Measurements from ENCODE around the gene ITGA11. TPM values are rescaled to one million over a fixed set of nuclear protein-coding genes. Genes with fewer than 3 reads are reported as not detected.

Gene ITGA11
- total and polyA plus RNA-seq, 2 of the 13 experiments (the other 11 are each of a cell fraction or from before 2014, with no cell fraction given): not detected

GRCh38 chr15:68364660-68365035 is 67.3 kb downstream of the ITGA11 start (continued):
- TF ChIP-seq DBP (CRISPR knock-in tag; IDR thresholded peaks at IDR 0.05; ENCODE audit: not compliant biosample characterization) (no peak), ZNF891 (CRISPR knock-in tag; IDR thresholded peaks at IDR 0.05) (no peak)

- FAIRE-seq: no peak
- POLR2A ChIA-PET: no interaction called here
- TF ChIP-seq PAF1 (CRISPR knock-in tag; IDR thresholded peaks at IDR 0.05): no peak
- no peak for TF ChIP-seq RORA (CRISPR knock-in tag; IDR thresholded peaks at IDR 0.05)
- no peak for TF ChIP-seq ZNF768 (CRISPR knock-in tag; IDR thresholded peaks at IDR 0.05)
- no peak for TF ChIP-seq ZNF225 (CRISPR knock-in tag; IDR thresholded peaks at IDR 0.05)
- no peak for TF ChIP-seq TOPORS (CRISPR knock-in tag; IDR thresholded peaks at IDR 0.05)
- TF ChIP-seq NFYB (CRISPR knock-in tag; IDR thresholded peaks at IDR 0.05): no peak
- no peak for TF ChIP-seq RFXANK (CRISPR knock-in tag; IDR thresholded peaks at IDR 0.05)
- no peak for TF ChIP-seq FOXP1 (IDR thresholded peaks at IDR 0.05)
- no peak for TF ChIP-seq FOXP1 (CRISPR knock-in tag; IDR thresholded peaks at IDR 0.05)
- no peak for TF ChIP-seq ZNF646 (CRISPR knock-in tag; IDR thresholded peaks at IDR 0.05)
- TF ChIP-seq REPIN1 (CRISPR knock-in tag; IDR thresholded peaks at IDR 0.05; ENCODE audit: borderline replicate concordance, low read depth): no peak
- TF ChIP-seq ZBTB33 (CRISPR knock-in tag; IDR thresholded peaks at IDR 0.05): no peak
- TF ChIP-seq ARNTL (CRISPR knock-in tag; IDR thresholded peaks at IDR 0.05): no peak
- TF ChIP-seq ADNP (CRISPR knock-in tag; IDR thresholded peaks at IDR 0.05): no peak
These were observed 67.8 kb downstream of the ITGA11 start for GRCh38 chr15:68364028-68364659.

More at GRCh38 chr15:68364028-68364659, 67.8 kb downstream of the ITGA11 start:
- Histone ChIP-seq H3K27me3 (ENCODE audit: control insufficient read depth in 1 of 2, insufficient read depth in 2 of 2, low read length in 2 of 2) (peaks cover 4 to 28% of the 10 kb centered on the region in 2 experiments; a peak in 2 of 5 replicates), H3K4me3 (replicated peaks in 1 of 3; ENCODE audit: insufficient read depth in 1 of 3, low read depth in 2 of 3, low read length in 3 of 3) (no peak overlapping the region), H2AFZ (ENCODE audit: low read length) (no peak overlapping the region), H3K4me1 (ENCODE audit: insufficient read depth, low read length) (no peaks in the 10 kb centered on the region), H3K27ac (ENCODE audit: extremely low read length, insufficient read depth, low read length) (no peak overlapping the region), H3K9ac (ENCODE audit: insufficient read depth, low read depth, low read length) (no peak overlapping the region), H3K4me2 (ENCODE audit: low read depth, low read length) (no peak overlapping the region), H3K79me2 (ENCODE audit: insufficient read depth, low read length) (no peaks in the 10 kb centered on the region), H3K36me3 (replicated peaks in 1 of 2; ENCODE audit: control insufficient read depth in 1 of 2, insufficient read depth in 2 of 2, low read length in 2 of 2) (no peaks in the 10 kb centered on the region), H4K20me1 (ENCODE audit: insufficient read depth, low read length) (0 out of 2 replicates have a peak, but pooled peaks cover 4% of the 10 kb centered on the region), H3K9me3 (ENCODE audit: low read length) (no peaks in the 10 kb centered on the region)
- no peak for ATAC-seq
- in situ Hi-C loops (cut with HindIII; ENCODE audit: extremely low pct_ligation_motif_present, low pct_unique_long_range_greater_than_20kb) (no loop called here), intact Hi-C loops (cut with micrococcal nuclease; ENCODE audit: unreplicated experiment) (no loop called here)
- WGBS (ENCODE audit: low lambda C conversion rate): 40% methylated on average over 6 of the region's 7 CpGs
- BruUV-seq (replicated peaks): no TSS peak
- no peak for DNase-seq (ENCODE audit: low spot score)
- CTCF ChIA-PET (ENCODE audit: low intra/inter-chr PET ratio, low total read pairs): no interaction called here
